Measurements from ENCODE around the gene UBAP2L. TPM values are rescaled to one million over a fixed set of nuclear protein-coding genes. Genes with fewer than 3 reads are reported as not detected.

Gene UBAP2L, protein sequence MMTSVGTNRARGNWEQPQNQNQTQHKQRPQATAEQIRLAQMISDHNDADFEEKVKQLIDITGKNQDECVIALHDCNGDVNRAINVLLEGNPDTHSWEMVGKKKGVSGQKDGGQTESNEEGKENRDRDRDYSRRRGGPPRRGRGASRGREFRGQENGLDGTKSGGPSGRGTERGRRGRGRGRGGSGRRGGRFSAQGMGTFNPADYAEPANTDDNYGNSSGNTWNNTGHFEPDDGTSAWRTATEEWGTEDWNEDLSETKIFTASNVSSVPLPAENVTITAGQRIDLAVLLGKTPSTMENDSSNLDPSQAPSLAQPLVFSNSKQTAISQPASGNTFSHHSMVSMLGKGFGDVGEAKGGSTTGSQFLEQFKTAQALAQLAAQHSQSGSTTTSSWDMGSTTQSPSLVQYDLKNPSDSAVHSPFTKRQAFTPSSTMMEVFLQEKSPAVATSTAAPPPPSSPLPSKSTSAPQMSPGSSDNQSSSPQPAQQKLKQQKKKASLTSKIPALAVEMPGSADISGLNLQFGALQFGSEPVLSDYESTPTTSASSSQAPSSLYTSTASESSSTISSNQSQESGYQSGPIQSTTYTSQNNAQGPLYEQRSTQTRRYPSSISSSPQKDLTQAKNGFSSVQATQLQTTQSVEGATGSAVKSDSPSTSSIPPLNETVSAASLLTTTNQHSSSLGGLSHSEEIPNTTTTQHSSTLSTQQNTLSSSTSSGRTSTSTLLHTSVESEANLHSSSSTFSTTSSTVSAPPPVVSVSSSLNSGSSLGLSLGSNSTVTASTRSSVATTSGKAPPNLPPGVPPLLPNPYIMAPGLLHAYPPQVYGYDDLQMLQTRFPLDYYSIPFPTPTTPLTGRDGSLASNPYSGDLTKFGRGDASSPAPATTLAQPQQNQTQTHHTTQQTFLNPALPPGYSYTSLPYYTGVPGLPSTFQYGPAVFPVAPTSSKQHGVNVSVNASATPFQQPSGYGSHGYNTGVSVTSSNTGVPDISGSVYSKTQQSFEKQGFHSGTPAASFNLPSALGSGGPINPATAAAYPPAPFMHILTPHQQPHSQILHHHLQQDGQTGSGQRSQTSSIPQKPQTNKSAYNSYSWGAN
- 259 and 263 TPM in 2 replicates for total RNA-seq

DNA sequence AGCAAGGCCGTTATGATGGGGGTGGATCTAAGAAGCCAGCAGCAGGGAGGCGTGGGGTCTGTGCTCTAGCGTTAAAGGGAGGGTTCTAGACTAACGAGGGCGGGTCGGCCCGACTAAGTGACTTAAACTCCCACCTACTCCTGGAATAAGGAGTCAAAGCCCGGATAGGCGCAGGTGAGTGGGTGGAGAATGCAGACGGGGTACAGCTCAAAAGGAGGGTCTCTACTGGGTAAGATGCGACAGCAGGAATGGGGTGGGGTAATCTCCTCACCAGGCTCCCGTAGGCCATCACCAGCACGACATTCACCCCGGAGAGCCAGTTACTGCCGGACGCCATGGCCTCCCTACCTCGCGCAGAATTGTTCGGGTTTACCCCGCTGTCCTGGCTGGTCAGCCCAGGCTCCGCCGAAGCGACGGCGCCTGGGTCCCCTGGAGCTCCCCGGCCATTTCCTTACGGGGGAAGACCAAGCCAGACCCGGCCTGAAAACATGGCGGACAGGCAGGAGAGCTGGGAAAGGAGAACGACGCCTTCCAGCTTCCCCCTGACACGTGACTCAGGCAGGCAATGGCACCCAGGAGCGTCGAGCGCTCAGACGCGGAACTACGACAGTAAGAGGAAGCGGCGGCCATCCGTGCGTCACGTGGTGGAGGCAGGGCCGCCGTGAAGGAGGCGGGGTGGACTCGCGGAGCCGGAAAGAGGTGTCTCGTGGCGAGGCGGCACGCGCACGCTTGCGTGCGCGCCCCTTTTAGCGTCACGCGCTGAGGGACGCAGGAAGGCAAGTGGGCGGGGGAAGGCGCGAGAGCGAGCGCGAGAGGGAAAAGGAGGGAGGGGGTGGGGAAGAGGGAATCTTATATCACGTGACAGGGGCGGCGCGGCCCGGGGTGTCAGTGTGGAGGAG lies at the start of gene UBAP2L:
Gene UBAP2L, plus strand, starts transcription at position 885 of the 899 bp plus-strand sequence. CDS start 4,169 bp downstream, outside the sequence.
- peak within 1 kb of the TSS; percentile 97 for H3K27ac Mint-ChIP-seq
- peaks cover 55% of the 10 kb centered on the region for H3K4me1 Mint-ChIP-seq (ENCODE audit: low read depth)
- peak within 1 kb of the TSS; percentile 93 for H3K4me3 Mint-ChIP-seq (ENCODE audit: low read depth)
- DNase-seq (ENCODE audit: low spot score), result peak; percentile 99
- peaks cover 79% of the 10 kb centered on the region for H3K36me3 Mint-ChIP-seq (ENCODE audit: low read depth)
- no peaks in the 10 kb centered on the region for H3K27me3 Mint-ChIP-seq (ENCODE audit: low read depth)
- peaks cover 9% of the 10 kb centered on the region for H3K9me3 Mint-ChIP-seq
- intact Hi-C loops (cut with micrococcal nuclease), result loop anchor here (1.0 to 5.0 kb wide), 8 partner anchors 38 to 917 kb away; partner anchors contain the start of genes DENND4B, HAX1, SLC50A1 and UBE2Q1

DNA sequence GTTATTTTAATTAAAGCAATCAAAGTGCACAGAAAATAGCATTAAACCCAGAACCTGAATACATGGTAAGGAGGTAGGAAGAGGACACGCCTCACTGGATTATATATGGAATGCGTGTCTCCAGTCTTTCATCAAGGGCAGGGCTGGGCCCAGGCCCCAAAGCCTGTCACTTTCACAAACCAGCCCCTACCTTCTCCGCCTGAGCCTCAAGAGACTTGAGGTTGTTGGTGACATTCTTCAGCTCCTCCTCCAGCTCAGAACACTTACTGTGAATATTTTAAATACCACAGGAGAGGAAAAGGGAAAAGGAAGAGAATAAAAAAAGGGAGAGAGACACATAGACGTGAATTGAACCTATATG lies 49.6 kb upstream of the UBAP2L start:
- no peak for DNase-seq (ENCODE audit: low spot score)
- H3K4me3 Mint-ChIP-seq (ENCODE audit: low read depth), result no peak overlapping the region
- H3K9me3 Mint-ChIP-seq, result no peaks in the 10 kb centered on the region
- H3K27me3 Mint-ChIP-seq (ENCODE audit: low read depth), result no peaks in the 10 kb centered on the region
- peaks cover 37% of the 10 kb centered on the region for H3K4me1 Mint-ChIP-seq (ENCODE audit: low read depth)
- intact Hi-C loops (cut with micrococcal nuclease), result loop anchor here (1.0 to 2.0 kb wide), 2 partner anchors 11 to 14 kb away; no protein-coding TSS in a partner anchor
- H3K36me3 Mint-ChIP-seq (ENCODE audit: low read depth), result peaks cover 85% of the 10 kb centered on the region
- H3K27ac Mint-ChIP-seq, result peak overlapping the region; percentile 79

DNA sequence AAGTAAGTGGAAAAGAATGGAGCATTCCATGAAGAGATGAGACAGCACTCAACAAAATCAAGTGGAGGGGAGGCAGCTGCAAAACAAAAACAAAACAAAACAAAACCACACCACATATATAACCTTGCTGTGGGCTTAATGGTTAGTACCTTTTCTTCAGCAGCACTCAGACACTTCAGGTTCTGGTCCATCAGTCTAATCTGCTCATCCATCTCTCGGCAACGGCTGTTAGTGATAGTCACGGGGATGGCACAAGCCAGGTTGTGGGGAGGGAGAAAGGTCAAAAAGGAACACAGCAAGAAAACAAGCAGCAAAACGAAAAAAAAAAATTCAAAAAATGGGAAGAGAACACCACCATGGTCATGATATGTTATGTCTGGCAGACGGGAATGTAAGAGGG lies 48.9 kb upstream of the UBAP2L start:
- no peaks in the 10 kb centered on the region for H3K27me3 Mint-ChIP-seq (ENCODE audit: low read depth)
- no peaks in the 10 kb centered on the region for H3K9me3 Mint-ChIP-seq
- H3K4me1 Mint-ChIP-seq (ENCODE audit: low read depth), result peaks cover 41% of the 10 kb centered on the region
- no peak overlapping the region for H3K4me3 Mint-ChIP-seq (ENCODE audit: low read depth)
- peaks cover 82% of the 10 kb centered on the region for H3K36me3 Mint-ChIP-seq (ENCODE audit: low read depth)
- no peak for DNase-seq (ENCODE audit: low spot score)
- H3K27ac Mint-ChIP-seq, result peak overlapping the region; percentile 79
- intact Hi-C loops (cut with micrococcal nuclease), result loop anchor here (1.0 to 2.0 kb wide), 2 partner anchors 10 to 15 kb away; no protein-coding TSS in a partner anchor

DNA sequence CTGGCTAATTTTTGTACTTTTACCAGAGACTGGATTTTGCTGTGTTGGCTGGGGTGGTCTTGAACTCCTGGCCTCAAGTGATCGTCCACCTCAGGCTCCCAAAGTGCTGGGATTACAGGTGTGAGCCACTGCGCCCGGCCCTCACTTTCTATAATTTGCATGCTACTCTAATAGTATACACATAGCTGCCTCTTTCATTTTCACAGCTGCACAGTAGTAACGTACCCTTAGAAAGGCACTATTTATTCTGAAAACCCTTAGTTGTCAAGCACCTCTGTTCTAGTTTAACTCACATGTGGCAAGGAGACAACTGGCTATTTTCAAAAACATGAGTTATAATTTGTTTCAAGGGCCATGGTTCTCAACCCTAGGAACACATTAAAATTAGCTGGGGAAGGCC lies 46.1 kb upstream of the UBAP2L start:
- Mint-ChIP-seq H3K36me3 (ENCODE audit: low read depth) (peaks cover 83% of the 10 kb centered on the region), H3K9me3 (no peaks in the 10 kb centered on the region), H3K27me3 (ENCODE audit: low read depth) (no peaks in the 10 kb centered on the region), H3K4me1 (ENCODE audit: low read depth) (peaks cover 59% of the 10 kb centered on the region), H3K27ac (no peak overlapping the region), H3K4me3 (ENCODE audit: low read depth) (no peak overlapping the region)
- no peak for DNase-seq (ENCODE audit: low spot score)
- intact Hi-C loops (cut with micrococcal nuclease), result no loop called here

DNA sequence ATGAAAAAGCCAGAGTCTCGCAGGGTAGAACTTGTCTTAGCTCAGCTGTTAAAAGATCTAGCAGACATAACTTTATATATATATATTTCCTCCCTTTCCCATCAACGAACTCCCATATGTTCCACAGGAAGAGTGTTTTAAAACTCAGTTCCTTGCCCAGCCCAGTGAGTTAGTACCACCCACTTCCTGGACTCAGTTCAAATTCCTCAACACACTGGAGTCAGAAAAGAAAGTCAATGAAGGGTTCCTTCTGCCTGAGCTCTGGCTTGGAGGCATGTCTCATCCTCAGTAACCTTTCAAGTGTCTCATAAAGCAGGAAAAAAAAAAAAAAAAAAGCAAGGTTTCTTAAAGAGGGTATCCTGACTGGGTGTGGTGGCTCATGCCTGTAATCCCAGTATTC lies 44.4 kb upstream of the UBAP2L start:
- Mint-ChIP-seq H3K9me3 (no peaks in the 10 kb centered on the region), H3K4me3 (ENCODE audit: low read depth) (no peak overlapping the region), H3K36me3 (ENCODE audit: low read depth) (peaks cover 82% of the 10 kb centered on the region), H3K4me1 (ENCODE audit: low read depth) (peaks cover 61% of the 10 kb centered on the region), H3K27ac (no peak overlapping the region), H3K27me3 (ENCODE audit: low read depth) (no peaks in the 10 kb centered on the region)
- DNase-seq (ENCODE audit: low spot score), result no peak
- intact Hi-C loops (cut with micrococcal nuclease), result no loop called here

DNA sequence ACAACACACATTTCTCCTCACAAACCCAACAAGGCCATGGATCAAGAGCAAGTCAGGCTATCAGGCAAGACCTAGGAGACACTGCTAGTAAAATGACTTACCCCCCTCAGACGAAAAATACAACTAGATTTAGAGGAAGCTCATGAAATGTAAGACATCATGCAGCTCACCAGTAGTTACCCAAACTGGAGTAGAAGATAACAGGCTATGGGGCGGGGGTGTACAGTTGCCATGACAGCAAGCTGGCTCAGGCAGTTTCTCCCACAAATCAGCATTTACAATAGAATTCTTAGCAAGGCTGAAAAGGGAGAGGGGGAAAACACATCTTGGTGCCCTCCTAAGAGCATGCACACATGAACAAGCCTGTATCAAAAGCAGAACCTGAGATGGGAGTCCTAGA lies 42.7 kb upstream of the UBAP2L start:
- Mint-ChIP-seq H3K9me3 (no peaks in the 10 kb centered on the region), H3K36me3 (ENCODE audit: low read depth) (peaks cover 79% of the 10 kb centered on the region), H3K4me3 (ENCODE audit: low read depth) (peak overlapping the region; percentile 81), H3K27ac (peak overlapping the region; percentile 48), H3K27me3 (ENCODE audit: low read depth) (no peaks in the 10 kb centered on the region), H3K4me1 (ENCODE audit: low read depth) (peaks cover 53% of the 10 kb centered on the region)
- intact Hi-C loops (cut with micrococcal nuclease), result no loop called here
- DNase-seq (ENCODE audit: low spot score), result no peak

DNA sequence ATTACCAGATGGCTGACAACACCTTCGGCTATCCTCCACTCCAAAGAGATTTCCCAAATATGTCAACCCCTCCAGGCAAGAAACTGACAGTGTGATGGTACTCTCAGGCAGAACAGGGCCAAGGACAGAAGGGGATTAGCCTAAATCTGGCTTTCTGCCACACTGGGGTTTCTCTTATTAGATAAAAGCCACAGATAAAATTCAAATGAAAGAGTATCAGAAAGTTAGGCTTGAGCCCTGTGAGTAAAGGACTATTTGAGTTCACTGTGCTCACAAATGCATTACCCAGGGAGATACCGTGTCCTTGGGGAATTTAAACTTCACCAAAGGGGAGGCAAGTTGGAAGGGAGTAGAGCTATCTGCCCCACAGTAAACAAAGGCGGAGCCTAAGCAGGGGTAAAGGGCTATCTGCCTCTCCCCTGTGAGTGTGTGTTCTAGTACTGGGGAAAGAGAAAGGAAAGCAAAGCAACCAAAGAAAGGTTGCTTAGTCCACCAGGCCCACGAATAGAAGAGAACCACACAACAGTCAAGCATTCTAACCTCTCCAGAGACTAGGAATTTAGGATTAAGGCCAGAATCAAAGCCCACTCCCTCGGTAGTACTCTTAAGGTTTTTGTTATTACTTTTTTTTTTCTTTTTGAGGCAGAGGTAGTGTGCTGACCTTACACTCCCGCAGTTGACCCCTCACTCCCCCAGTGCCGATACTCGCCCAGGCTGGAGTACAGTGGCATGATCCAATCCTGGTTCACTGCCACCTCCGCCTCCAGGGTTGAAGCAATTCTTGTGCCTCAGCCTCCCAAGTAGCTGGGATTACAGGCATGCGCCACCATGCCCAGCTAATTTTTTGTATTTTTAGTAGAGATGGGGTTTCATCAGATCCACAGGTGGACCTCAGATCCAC lies 41.6 kb upstream of the UBAP2L start:
- no peaks in the 10 kb centered on the region for H3K9me3 Mint-ChIP-seq
- intact Hi-C loops (cut with micrococcal nuclease), result no loop called here
- H3K4me1 Mint-ChIP-seq (ENCODE audit: low read depth), result peaks cover 55% of the 10 kb centered on the region
- H3K27me3 Mint-ChIP-seq (ENCODE audit: low read depth), result no peaks in the 10 kb centered on the region
- H3K27ac Mint-ChIP-seq, result peak overlapping the region; percentile 28
- H3K36me3 Mint-ChIP-seq (ENCODE audit: low read depth), result peaks cover 76% of the 10 kb centered on the region
- H3K4me3 Mint-ChIP-seq (ENCODE audit: low read depth), result peak overlapping the region; percentile 81
- DNase-seq (ENCODE audit: low spot score), result no peak

DNA sequence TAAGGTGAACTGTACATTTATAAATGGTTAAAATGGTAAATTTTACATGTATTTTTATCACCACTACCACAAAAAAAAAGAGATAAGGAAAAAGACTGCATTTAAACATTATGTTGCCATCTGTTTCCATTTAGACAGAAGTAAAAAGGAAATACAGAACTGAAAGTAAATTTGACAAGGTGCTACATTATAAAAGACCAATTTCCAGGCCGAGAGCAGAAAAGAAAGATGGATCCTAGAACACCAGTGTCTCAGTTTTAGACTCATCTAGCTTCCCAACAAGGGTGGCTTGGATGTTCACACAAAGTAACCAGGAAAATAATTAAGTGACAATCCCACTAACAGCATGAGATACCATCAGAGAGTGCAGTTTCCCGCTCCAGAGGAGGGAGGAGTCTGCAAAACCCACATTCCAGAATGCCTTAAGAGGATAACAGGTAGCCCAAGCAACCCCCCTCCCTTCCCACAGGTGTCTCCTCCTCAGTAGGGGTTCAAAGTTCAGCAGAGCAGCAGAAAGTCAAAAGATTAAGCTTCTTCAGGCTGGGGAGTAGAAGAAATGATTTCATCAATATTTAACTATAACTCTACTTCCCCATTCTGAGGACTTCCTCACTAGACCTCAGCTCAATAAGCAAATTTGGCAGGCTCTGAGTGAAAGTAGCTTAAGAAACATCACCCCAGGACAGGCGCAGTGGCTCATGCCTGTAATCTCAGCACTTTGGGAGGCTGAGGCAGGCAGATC lies 40.6 kb upstream of the UBAP2L start:
- DNase-seq (ENCODE audit: low spot score), result no peak
- H3K4me1 Mint-ChIP-seq (ENCODE audit: low read depth), result peaks cover 55% of the 10 kb centered on the region
- H3K4me3 Mint-ChIP-seq (ENCODE audit: low read depth), result peak overlapping the region; percentile 81
- no peaks in the 10 kb centered on the region for H3K9me3 Mint-ChIP-seq
- H3K36me3 Mint-ChIP-seq (ENCODE audit: low read depth), result peaks cover 68% of the 10 kb centered on the region
- intact Hi-C loops (cut with micrococcal nuclease), result loop anchor here (5.0 kb wide), 2 partner anchors 147 to 188 kb away; partner anchors contain the start of genes ATP8B2 and RPS27
- H3K27ac Mint-ChIP-seq, result peak overlapping the region; percentile 64
- H3K27me3 Mint-ChIP-seq (ENCODE audit: low read depth), result no peaks in the 10 kb centered on the region

DNA sequence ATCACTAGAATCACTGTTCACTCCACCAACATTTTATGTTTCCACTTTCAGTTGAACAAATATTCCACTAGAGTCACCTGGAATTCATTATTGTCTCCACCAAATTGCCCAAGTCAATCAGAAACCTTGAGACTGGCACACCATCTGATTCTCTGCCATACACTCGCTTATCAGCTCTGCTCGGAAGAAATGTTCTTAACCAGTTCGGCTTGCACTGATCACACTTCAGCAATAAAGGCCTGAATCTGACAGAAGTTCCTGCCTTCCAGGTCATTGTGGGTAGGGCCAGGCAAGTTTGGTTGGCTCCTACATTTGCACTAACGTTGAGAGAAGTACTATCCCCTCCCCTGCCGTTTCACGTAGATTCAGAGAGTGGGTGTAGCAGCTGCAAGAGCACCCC lies 38.8 kb upstream of the UBAP2L start:
- peaks cover 53% of the 10 kb centered on the region for H3K36me3 Mint-ChIP-seq (ENCODE audit: low read depth)
- peak overlapping the region; percentile 98 for H3K27ac Mint-ChIP-seq
- H3K27me3 Mint-ChIP-seq (ENCODE audit: low read depth), result no peaks in the 10 kb centered on the region
- no peaks in the 10 kb centered on the region for H3K9me3 Mint-ChIP-seq
- H3K4me1 Mint-ChIP-seq (ENCODE audit: low read depth), result peaks cover 55% of the 10 kb centered on the region
- intact Hi-C loops (cut with micrococcal nuclease), result loop anchor here (1.0 to 5.0 kb wide), 8 partner anchors 11 to 511 kb away; partner anchors contain the start of genes ATP8B2, HAX1, ILF2 and RPS27
- DNase-seq (ENCODE audit: low spot score), result no peak
- peak overlapping the region; percentile 99 for H3K4me3 Mint-ChIP-seq (ENCODE audit: low read depth)

DNA sequence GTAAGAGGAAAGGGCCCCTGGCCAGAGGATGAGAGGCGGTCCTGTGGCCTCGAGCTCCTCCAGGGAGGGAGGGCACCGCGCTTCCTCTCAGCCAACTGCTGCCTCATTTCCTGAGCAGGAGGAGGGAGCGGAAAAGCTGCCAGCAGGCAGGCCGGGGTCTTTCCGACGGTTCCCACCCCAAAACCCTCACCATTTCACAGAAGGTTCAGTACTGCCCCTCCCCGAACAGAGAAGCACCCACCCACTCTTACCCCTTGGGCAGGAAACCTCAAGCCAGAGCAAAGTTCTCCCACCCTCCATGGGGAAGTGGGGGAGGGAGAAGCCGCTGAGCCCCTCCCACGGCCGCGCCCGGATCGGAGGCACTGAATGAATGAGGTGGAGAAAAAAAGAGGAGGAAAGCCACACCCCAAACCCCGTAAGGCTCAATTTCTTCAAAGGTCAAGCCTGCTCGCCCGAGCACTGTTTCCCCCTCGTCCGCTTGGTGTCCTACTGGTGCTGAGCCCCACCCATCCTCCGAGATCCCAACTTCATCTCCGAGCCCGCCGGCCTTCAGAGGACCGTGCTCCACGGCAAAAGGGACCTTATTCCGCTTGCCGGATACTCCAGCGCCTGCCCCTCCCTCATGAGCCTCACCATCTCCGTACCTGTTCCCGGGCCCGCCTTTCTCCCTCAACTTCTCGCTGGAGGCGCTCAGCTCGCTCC lies 38.3 kb upstream of the UBAP2L start:
- H3K4me3 Mint-ChIP-seq (ENCODE audit: low read depth), result peak overlapping the region; percentile 99
- H3K36me3 Mint-ChIP-seq (ENCODE audit: low read depth), result peaks cover 47% of the 10 kb centered on the region
- peak; percentile 80 for DNase-seq (ENCODE audit: low spot score)
- no peaks in the 10 kb centered on the region for H3K9me3 Mint-ChIP-seq
- peaks cover 50% of the 10 kb centered on the region for H3K4me1 Mint-ChIP-seq (ENCODE audit: low read depth)
- H3K27ac Mint-ChIP-seq, result peak overlapping the region; percentile 98
- intact Hi-C loops (cut with micrococcal nuclease), result loop anchor here (1.0 to 5.0 kb wide), 8 partner anchors 11 to 512 kb away; partner anchors contain the start of genes ATP8B2, HAX1, ILF2 and RPS27
- no peaks in the 10 kb centered on the region for H3K27me3 Mint-ChIP-seq (ENCODE audit: low read depth)
